GM12875 (cell line): Measurements from ENCODE around the gene VPS35L.

ENCODE experiments used
- H3K4me3 ChIP-seq: one replicate; pipeline ENCODE4 v1.5.1; 2011; ENCODE audit warnings: low read depth, low read length, control low read depth
- TF ChIP-seq, protein P1 (sequence below): IDR thresholded peaks from 2 replicates; pipeline ENCODE4 v1.5.1; 2011; ENCODE audit warnings: low read depth, mild to moderate bottlenecking, control low read depth, inconsistent platforms, low read length, moderate library complexity, borderline replicate concordance; ENCODE audit not compliant: insufficient read depth

VPS35L gene

DNA sequence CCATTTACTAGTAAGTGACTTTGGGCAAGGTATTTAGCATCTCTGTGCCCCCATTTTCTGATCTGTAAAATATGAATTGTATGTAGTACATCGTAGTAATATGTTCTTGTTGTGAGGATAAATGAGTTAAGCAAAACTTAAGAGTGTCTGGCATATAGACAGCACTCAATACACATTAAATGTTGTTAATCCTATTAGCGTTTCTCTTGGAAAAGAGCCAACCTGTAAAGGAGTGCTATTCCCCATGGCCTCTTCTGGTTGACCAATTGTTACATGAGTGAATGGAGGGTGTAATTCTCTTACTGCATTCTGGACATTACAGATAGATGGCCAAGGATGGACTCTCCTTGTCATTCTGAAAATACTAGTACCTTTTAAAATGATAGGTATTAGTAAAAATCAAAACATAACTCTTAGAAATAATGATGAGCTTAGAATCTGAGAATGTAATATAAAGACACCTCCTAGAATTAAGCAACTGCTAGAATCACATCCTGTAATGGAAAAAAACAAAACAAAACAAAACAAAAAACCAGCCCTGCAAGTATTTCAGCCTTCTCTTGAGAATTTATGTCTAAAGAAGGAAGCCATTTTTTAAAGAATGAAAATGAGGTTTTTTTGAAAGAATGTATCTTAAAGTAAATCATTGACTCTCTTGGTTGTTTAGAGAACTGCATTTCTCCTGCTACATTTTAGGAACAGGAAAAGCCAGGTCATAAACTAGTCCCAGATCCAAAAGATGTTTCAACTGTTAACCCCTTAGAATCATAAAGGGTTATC is 193.1 kb downstream of the VPS35L start:
- TF ChIP-seq, protein P1, sequence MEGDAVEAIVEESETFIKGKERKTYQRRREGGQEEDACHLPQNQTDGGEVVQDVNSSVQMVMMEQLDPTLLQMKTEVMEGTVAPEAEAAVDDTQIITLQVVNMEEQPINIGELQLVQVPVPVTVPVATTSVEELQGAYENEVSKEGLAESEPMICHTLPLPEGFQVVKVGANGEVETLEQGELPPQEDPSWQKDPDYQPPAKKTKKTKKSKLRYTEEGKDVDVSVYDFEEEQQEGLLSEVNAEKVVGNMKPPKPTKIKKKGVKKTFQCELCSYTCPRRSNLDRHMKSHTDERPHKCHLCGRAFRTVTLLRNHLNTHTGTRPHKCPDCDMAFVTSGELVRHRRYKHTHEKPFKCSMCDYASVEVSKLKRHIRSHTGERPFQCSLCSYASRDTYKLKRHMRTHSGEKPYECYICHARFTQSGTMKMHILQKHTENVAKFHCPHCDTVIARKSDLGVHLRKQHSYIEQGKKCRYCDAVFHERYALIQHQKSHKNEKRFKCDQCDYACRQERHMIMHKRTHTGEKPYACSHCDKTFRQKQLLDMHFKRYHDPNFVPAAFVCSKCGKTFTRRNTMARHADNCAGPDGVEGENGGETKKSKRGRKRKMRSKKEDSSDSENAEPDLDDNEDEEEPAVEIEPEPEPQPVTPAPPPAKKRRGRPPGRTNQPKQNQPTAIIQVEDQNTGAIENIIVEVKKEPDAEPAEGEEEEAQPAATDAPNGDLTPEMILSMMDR, result no peak
- no peak overlapping the region for H3K4me3 ChIP-seq

DNA sequence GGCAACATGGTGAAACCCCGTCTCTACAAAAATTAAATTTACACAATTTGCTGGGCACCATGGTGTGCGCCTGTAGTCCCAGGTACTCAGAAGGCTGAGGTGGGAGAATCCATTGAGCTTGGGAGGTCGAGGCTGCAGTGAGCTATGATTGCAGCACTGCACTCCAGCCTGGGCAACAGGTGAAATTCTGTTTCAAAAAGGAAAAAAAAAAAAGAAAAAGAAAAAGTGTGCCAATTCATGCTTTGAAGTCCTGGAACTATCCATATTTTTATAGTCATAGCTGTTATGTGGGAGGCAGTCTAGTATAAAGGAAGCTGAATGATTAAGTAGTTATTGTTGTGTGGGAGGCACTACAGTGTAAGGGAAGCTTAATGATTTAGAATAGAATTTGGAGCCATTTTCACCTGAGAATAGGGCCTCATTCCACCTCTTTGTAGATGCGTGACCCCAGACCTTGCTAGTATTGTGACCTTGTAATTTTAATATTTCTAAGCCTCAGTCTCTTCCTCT is 194.1 kb downstream of the VPS35L start:
- TF ChIP-seq, protein P1, result no peak
- no peak overlapping the region for H3K4me3 ChIP-seq
